Activated CD4-positive, CD25-positive, alpha-beta regulatory T cell (primary cell): ENCODE results near the gene ERCC6L2.

Experiments
- DNase-seq, 4 experiments: peaks; one replicate each; lab custom pipeline; 2025; lab: John Stamatoyannopoulos, UW

Gene ERCC6L2

DNA sequence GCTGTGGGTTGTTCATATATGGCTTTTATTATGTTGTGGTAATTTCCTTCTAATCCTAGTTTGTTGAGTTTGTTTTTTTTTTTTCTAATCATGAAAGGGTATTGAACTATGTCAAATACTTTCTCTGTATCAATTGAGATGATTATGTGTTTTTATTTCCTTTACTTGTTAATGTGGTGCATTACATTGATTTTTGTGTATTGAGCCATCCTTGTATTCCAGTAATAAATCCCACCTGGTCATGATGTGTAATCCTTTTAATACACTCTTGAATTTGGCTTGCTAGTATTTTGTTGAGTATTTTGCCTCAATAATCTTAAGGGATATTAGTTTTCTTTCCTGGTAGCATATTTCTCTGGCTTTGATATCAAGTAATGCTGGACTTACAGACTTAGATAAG, 13.1 kb upstream of the ERCC6L2 start:
- no peak for DNase-seq

DNA sequence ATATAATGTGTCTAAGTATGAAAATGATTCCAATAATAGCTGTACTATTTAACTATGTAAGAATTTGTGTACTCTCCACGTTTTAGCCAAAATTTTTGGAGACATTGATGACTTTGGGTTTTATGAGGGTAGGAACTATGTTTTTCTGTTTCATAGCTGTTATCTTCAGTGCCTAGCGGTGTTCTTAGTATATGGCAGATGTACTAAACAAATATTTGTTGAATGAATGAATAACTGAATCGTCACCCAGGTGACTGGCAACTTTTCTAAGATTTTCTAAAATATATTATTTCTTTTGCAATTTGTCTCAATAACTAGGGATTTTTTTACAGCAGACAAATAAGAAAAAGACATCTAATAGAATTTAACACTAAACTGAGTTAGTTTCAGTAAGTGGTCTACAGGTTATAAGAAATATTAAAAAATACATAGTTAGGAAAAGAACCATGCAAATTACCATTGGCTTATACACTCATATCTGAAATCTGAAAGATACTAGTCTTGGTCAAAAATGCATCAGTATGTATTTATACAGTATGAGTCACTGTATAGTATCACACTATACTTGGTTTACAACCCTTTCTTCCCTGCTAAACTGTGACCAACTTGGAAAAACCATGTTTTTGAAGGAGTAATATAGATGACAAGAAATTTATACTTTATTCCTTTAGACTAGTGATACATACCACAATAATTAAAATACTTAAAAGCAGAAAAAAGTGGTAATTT, 10.5 kb upstream of the ERCC6L2 start:
- DNase-seq: no peak

DNA sequence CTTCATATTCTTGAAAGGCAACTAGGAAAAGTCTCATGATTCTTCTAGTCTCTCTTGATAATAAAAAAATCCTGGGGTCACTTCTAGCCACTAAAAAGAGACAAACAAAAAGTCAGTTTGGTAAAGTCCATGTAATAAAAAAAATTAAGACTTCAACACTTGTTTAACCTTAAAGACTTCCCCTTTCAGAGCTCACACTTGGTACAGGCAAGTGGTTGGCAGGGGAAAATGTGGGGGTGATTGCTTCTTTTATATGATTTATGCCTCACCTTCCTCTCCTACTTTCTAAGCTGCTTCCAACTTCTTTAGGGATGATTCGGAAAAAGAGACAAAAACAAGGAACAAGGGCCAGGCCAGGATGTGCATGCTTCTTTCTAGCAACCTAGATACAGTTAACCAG, 5.1 kb upstream of the ERCC6L2 start:
- no peak for DNase-seq

DNA sequence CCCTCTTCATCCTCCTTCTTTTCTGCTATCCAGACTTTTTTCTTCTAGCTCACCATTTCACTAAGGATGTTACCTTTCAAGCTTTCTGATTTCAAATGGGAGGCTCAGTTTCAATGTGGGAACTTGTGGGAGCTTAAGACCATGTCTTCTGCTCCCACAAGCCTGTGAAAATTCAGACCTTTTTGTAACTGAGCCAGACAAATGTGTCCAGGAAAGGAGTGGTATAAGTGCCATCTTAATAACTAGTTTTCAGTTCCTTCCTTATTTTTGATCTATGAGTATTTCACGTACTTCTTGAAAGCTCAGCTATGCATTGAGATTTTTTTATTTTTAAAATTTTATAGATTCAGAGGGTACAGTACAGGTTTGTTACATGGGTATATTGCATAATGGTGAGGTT, 4.6 kb upstream of the ERCC6L2 start:
- DNase-seq: no peak

DNA sequence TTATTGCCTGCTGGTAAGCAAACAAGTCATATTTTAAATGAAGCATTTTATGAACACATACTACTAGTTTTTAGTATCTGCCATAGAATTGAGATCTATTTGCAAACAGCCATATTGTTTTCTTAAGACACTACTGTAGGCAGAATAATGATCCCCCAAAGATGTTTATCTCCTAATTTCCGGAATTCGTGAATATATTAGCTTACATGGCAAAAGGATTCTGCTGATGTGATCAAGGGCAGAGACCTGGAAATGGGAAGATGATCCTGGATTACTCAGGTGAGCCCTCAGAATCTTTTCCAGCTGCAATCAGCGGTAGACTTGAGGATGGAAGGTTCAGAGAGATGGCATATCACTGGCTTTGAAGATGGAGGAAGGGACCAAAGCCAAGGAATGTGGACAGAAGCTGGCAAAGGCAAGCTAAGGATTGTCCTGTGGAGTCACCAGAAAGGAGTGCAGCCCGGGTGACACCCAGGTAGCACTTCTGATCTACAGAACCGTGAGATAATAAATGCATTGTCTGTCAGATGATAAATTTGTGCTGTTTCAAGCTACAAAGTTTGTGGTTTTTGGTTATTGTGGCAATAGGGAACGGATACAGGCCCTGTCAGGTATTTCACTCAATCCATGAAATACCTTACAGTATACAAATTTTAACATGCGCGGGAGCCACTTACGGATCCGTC, 1.0 kb upstream of the ERCC6L2 start:
- DNase-seq: no peak

DNA sequence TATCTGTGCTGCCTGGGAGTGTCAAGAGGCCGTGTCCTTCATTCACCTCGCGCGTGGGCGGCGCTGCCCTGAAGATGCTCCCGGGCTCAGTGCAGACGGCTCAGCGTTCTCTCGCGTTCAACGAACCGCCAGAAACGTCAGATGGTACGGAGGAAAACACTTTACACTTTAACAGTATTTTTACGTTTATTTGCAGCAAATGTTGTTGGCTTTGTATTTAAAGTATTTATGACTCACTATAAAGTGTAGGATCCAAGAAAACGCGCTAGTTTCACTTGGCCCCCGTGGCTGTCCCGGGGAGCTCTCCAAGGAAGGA, 544 bp upstream of the ERCC6L2 start:
- peak; percentile 9 to 48 (median 28) for DNase-seq

DNA sequence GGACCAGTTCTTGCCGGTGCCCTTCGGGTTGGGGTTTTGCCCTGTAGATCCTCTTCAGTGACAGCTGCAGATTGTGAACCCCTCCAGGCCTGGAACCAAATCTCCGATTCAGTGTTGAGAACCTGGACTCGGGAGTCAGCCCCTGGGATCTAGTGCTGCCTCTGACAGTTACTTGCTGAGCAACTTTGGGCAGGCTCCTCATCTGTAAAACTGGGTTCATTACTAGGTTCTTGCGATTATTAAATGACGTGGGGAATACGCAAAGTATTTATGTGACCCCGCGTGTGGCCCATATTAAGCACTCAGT, 600 bp downstream of the ERCC6L2 start:
- no peak for DNase-seq

DNA sequence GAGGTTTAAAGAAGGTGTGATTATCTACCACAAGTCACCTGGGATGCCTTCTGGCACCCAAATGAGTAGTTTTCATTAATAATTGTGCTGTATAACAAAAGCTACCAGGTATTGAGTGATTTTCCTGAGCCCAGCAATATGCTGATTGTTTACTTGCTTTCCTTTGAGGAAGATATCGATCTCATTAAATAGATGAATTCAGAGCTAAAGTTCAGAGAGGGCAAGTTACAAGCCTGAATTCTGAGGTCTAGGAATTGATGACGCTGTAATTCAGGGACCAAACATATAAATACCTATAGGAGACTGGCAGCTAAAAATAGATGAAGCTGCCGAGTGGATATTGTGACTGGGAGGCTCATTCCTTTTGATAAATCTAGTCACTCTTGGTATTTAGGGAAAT, 1.1 kb downstream of the ERCC6L2 start:
- DNase-seq: no peak

DNA sequence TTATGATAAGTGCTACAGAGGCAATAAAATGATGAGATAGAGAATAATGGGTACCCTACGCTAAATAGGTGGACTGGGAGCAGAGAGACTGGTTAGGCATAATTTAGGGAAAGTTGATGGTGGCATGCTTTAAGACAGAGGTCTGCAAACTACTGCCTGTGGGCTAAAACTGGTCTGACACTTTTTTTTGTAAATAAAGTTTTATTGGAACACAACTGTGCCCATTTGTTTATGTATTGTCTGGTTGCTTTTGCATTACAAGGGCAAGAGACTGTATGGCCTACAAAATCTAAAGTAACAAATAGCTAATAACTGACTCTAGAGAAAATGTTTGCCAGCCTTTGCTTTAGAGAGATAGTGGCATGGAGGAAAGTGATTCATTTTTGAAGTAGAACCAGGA, 2.5 kb downstream of the ERCC6L2 start:
- no peak for DNase-seq

DNA sequence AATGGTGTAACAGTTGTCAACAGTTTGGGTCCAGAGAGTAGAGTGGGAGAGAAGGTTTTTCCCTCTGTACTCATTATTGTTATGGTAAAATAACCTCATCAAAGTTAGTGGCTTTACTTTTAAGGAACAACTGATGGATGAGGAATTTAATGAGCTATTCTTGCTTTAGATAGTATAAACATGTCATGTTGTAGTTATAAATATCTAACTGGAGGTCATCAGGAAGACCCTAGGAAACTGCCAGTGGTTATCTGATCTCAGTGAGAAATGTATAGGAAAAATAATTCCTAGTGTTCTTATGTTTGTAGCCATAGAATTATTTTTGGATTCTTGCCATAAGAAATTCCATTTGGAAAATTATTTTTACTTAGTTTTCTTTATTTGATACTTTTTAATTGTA, 4.1 kb downstream of the ERCC6L2 start:
- no peak for DNase-seq

DNA sequence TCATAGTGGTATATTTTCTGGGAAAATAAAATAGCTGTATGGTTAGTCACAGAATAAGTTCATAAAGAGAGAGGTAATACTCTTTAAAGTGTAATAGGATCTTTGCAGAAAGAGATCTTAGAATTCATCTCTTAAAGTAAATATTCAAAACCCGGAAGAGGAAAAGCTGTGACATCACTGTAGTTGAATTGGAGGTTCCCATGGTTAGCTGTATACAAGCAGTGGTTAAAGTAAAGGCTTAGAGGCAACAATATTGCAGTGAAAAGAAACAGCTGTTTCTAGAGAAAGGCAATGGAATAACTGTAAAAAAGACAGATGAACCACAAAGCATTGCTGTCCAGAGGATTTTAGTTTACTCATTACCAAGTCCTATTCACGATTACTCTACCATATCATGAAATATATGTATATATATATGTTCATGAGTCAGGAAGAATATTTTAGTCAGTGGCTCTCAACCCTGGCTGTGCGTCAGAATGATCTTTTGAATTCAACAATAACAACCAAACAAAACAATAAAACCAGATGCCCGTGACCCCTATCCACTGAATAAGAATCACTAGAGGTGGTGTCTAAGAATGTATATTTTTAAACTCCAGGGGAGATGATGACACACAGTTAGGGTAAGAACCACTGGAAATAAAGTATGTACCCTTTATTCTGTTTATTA, 4.7 kb downstream of the ERCC6L2 start:
- no peak for DNase-seq

DNA sequence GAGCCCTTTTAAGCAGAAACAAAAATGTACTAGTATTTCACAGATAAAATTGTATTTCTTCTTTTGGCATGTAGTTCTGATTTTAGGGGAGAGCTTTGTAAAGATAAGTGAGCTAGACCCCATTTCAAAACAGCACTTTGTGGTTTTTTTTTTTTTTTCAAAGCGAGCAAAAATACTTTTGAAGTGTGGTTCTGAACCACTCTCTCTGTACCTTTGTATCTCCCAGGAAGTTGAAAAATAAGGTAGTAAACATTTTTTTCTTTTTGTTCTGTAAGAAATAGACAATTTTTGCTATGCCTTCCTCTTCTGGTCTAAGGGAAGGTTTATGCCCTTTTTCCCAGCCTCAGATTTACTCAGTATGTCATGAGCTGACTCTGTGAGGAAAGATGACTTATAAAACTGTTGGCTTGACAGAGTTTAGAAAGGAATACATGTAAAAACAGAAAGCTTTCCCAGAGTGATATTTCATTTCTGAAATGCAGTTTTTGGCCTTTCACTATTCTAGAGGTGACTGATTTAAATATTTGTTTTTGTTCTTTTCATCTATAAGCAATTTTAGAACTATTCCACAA, 12.5 kb downstream of the ERCC6L2 start:
- DNase-seq: no peak

DNA sequence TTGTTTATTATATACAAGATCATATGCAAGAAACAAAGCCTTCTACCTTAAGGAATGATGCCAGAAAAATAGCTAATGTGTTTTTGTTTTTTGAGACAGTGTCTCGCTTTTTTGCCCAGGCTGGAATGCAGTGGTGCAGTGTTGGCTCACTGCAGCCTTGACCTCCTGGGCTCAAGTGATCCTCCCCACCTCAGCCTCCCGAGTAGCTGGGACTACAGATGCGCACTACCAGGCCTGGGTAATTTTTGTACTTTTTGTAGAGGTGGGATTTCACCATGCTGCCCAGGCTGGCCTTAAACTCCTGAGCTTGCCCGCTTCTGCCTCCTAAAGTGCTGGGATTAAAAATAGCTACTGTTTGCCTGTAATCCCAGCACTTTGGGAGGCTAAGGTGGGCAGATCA, 15.1 kb downstream of the ERCC6L2 start:
- no peak for DNase-seq

DNA sequence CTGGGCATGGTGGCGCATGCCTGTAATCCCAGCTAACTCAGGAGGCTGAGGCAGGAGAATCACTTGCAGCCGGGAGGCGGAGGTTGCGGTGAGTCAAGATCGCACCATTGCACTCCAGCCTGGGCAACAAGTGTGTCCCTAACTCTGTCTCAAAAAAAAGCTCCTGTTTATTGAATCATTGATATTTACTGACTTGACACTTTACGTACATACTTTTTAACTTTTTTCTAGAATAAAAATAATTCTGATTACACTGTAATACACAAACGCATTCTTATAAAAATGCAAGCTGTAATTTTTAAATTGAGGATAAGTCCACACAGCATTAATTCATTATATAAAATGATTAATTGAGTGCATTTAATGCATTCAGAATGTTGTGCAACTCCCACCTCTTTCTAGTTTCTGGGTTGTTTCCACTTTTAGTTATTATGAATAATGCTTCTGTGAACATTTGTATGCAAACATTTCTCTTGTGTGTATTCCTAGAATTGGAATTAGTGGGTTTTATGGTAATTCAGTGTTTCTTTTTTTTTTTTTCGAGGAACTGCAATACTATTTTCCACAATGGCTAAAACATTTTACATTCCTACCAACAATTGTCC, 15.7 kb downstream of the ERCC6L2 start:
- DNase-seq: no peak

DNA sequence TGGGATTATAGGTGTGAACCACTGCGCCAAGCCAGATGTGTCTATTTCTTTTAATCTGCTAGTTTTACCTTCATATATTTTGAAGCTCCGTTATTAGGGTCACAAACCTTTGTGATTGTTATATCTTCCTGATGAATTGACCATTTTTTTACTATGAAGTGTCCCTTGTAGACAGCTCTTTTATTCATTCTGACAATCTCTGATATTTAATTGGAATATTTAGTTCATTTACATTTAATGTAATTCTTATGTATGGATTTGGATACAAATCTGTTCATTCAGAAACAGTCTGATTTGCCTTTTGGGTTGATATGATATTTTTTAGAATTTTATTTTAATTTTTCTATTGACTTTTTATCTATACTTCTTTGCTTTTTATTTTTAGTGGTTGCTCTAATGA, 17.2 kb downstream of the ERCC6L2 start:
- DNase-seq: no peak

DNA sequence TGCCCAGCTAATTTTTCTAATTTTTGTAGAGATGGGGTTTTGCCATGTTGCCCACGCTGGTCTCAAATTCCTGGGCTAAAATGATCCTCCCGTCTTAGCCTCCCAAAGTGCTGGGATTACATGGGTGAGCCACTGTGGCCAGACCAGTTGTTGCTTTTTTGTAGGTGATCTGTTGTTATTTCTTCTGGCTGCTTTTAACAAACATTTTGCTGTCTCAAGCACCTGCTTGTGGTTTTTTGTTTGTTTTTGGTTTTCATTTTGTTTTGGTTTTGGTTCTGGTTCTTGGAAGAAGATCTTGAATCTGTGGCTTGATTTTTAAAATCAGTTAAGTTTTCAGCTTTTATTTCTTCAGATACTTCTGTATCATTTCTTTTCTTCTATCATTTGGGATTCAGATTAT, 21.1 kb downstream of the ERCC6L2 start:
- DNase-seq: no peak

DNA sequence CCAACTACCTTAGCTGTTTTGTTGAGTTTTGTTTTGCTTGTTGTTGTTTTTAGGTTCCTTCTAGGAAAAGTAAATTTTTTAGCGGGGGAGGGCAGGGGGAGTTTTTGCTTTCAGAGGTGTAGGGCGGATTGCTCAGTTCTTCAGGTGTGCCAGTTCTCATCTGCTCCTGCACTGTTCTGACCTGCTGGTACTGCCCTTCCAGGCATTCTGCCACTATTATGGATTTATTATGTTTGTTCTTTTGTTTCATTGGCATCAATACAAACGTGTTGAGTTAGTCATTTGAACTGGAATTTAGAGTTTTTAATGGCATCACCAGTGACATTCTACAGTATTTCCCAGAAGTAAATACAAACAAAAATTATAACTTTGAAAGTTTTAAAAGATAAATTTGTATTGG, 26.0 kb downstream of the ERCC6L2 start:
- DNase-seq: no peak

DNA sequence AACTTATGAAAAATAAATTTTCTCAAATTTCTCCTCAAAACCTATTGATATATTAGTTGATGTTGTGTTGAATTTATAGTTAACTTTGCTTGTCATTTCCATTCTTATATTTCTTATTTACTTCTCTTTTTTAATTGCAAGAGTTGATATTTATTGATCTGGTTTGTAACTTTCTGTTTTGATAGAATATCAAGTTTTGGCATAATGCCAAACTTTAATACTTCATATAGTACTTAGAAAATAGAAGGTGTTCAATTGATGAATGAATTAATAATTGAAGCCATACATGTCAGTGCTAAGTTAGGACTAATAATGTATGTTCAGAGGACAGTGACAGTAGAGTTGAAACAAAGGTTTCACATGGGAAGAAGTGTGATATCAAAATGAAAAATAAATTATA, 27.9 kb downstream of the ERCC6L2 start:
- no peak for DNase-seq

DNA sequence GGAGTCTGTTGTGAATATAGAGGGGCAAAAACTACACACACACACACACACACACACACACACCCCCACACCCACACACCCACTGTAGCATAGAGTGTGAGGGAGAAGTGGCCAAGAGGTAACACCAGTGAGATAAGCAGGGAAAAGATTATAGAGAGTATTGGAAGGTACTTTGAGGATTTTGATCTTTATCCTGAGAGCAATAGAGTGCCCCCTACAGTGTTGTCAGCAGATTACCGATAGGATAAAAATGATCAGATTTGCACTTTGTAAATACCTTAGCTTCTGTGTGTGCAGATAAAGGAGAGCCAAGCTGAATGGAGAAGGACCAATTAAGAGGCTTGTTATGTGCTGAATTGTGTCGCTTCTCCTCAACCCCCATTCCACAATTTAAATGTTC, 32.3 kb downstream of the ERCC6L2 start:
- no peak for DNase-seq

DNA sequence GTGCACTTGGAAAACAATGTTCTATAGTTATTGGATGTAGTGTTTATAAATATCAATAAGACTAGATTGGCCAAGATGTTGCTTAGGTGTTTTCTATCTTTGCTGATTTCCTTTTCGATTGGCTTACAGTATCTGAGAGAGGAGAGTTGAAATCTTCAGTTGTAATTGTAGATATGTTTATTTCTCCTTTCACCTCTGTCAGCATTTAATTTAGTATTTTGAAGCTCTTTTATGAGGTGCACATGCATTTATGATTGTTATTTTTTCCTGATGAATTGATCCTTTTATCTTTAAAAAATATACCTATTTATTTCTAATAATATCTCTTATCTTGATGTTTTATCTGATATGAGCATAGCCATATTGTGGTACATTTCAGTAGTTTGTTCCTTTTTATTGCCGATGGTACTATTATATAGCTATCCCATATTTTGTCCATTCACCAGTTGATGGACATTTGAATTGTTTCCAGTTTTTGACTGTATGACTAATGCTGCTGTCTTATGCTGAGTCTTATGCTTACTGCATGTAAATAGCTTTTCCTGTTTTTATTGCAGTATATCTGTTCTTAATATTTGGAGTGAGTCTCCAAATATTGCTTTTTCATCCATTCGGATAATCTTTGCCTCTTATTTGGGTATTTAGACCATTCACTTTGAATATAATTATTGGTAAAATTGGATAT, 34.7 kb downstream of the ERCC6L2 start:
- DNase-seq: no peak

DNA sequence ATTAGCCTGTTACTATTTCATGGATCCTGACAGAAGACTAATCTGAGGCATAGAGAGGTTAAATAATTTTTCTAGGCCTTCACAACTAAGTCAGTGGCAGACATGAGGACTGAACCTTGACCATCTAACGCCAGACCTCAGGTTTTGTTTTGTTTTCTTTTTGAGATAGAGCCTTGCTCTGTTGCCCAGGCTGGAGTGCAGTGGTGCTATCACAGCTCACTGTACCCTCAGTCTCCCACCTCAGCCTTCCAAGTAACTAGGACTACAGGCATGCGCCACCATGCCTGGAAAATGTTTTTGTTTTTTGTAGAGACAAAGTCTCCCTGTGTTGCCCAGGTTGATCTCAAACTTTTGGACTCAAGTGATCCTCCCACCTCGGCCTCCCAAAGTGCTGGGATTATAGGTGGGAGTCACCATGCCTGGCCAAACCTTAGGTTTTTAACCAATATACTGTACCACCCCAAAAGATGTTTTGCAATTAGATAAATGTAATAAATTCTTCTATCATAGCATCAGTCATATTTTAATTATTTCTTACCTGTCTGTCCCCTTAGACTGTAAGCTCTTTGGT, 35.4 kb downstream of the ERCC6L2 start:
- no peak for DNase-seq

DNA sequence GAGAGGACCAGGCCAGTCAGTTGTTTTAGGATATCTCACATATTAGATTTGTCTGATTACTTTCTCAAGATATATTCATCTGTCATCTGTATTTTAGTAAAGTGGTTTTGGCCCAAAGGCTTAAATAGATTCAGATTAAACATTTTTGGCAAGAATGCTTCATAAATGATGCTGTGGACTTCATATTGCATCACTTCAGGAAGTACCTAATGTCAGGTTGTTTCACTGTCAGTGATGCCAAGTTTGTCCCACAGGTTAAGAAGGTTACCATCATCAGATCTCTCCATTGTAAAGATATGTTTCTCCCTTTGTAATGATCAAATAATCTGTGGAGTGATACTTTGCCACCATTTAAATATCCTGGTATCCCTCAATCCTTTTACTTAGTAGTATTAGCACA, 37.3 kb downstream of the ERCC6L2 start:
- no peak for DNase-seq
